Colonic mucosa (tissue), 4 donors: Measurements from ENCODE around the gene CFAP69. TPM values are rescaled to one million over a fixed set of nuclear protein-coding genes. Genes with fewer than 3 reads are reported as not detected.
"Not testable (repeated sequence)": the region's sequence is repeated elsewhere in the genome, so short reads cannot be mapped to it uniquely, and the experiment has no call there.

Experiments
- DNase-seq: peaks from one replicate; pipeline ENCODE4 v3.0.0-alpha.2; 2020
- H3K27ac ChIP-seq: fragments of 200-600 bp; one replicate; pipeline ENCODE4 v1.8.0; 2021
- H3K27me3 ChIP-seq: fragments of 200-600 bp; one replicate; pipeline ENCODE4 v1.8.0; 2021
- H3K36me3 ChIP-seq: fragments of 200-600 bp; one replicate; pipeline ENCODE4 v1.8.0; 2021
- H3K4me1 ChIP-seq: fragments of 200-600 bp; one replicate; pipeline ENCODE4 v1.8.0; 2021; ENCODE audit warnings: mild to moderate bottlenecking
- H3K4me3 ChIP-seq: fragments of 200-600 bp; one replicate; pipeline ENCODE4 v1.8.0; 2021
- H3K9ac ChIP-seq, 2 donors: one replicate each; pipeline ENCODE4 v1.7.0; 2013; ENCODE audit warnings: control low read depth in 2 of 2, low read depth in 2 of 2, low read length in 2 of 2
- H3K9me3 ChIP-seq: fragments of 200-600 bp; one replicate; pipeline ENCODE4 v1.8.0; 2021
- intact Hi-C: fragments of 100-400 bp; cut with DNase I; formaldehyde crosslinking; loops from one replicate; pipeline ENCODE4 v1.14.1; 2022
- total RNA-seq, 2 donors: library from RNA; stranded (reverse); fragmentation: NEBNext Ultra II Directional in 1 of 2; extraction: Animal tissue kit (Norgen Biotek cat#: 25700) in 1 of 2; gene quantifications; one replicate each; pipeline ENCODE4 v1.2.1, GENCODE V29; 2021
- TF ChIP-seq, protein P1 (sequence below): fragments of 200-600 bp; IDR thresholded peaks from one replicate; pipeline ENCODE4 v1.8.0; 2022; ENCODE audit warnings: antibody characterized with exemption, mild to moderate bottlenecking
- donor health status: healthy.
- donor health status: DM: no; HTN: no; CAD: no.
- donor health status: DM: no; HTN: no; CAD: no.

The CFAP69 gene
- total RNA-seq, 2 donors from 2014 or later: 3.6 to 4.2 TPM

DNA sequence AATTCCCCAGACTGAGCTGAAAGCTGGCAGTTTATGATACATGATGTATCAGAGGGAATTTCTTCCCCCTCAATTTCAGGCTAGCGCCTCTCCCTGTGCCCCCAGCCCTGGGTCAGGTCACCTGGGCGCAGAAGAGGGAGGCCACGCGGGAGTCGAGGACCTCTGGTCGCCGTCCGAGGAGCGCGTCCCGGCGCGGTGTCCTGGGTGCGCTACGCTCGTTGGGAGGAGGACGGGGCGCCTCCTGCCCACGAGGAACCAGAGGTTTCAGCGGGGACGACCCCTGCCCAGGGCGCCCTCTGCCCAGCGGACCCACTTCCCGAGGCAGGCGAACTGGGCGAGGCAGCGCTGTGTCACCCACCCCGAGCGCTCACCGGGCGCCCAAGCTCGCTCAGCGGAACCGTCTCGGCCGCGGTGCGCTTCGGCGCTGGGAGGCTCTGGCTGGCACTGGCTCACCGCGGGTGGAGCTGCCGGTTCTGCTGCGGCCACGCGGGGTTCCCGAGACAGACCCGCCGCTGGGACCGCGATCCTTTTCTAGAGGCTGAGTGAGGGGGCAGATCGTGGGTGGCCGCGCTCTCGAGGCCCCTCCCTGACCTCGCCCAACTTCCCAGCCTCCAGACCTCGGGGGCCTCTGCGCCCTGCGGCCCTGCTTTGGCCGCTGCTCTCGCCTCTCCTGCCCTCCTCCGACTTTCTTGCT is 76.0 kb downstream of the CFAP69 start, which contains the start of gene FAM237B:
TSS of gene FAM237B (minus strand) at position 504 of the 694 bp plus-strand sequence. CDS start 1,556 bp downstream, outside the sequence.
- TF ChIP-seq, protein P1, sequence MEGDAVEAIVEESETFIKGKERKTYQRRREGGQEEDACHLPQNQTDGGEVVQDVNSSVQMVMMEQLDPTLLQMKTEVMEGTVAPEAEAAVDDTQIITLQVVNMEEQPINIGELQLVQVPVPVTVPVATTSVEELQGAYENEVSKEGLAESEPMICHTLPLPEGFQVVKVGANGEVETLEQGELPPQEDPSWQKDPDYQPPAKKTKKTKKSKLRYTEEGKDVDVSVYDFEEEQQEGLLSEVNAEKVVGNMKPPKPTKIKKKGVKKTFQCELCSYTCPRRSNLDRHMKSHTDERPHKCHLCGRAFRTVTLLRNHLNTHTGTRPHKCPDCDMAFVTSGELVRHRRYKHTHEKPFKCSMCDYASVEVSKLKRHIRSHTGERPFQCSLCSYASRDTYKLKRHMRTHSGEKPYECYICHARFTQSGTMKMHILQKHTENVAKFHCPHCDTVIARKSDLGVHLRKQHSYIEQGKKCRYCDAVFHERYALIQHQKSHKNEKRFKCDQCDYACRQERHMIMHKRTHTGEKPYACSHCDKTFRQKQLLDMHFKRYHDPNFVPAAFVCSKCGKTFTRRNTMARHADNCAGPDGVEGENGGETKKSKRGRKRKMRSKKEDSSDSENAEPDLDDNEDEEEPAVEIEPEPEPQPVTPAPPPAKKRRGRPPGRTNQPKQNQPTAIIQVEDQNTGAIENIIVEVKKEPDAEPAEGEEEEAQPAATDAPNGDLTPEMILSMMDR: no peak
- Histone ChIP-seq H3K36me3 (no peaks in the 10 kb centered on the region), H3K9me3 (no peaks in the 10 kb centered on the region), H3K27ac (no peak within 1 kb of the TSS), H3K4me1 (peaks cover 5% of the 10 kb centered on the region), H3K4me3 (peak within 1 kb of the TSS; percentile 16), H3K9ac (no peak within 1 kb of the TSS), H3K27me3 (peaks cover 22% of the 10 kb centered on the region)
- no peak for DNase-seq
- intact Hi-C loops: no loop called here

DNA sequence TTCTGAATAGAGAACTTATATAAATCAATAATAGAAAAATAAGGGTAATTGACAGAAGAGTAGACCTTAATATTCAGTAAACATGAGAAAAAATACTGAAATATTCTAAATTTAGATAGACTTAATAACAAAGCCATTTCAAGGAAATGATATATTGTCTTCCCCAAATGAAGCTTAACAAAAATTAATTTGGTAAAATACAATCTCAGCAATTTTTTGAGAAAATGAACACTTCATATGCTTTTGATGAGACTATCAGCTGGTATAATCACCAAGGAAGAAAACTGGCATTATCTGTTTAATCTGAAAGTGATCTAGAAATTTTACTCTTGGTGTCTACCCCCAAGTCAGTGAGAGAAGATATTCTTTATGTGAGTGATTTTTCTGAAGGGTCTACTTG is 77.9 kb downstream of the CFAP69 start:
- Histone ChIP-seq H3K9me3 (no peaks in the 10 kb centered on the region), H3K4me3 (no peak overlapping the region), H3K9ac (no peak overlapping the region), H3K4me1 (peaks cover 5% of the 10 kb centered on the region), H3K27ac (no peak overlapping the region), H3K36me3 (no peaks in the 10 kb centered on the region), H3K27me3 (peaks cover 22% of the 10 kb centered on the region)
- intact Hi-C loops: no loop called here
- no peak for DNase-seq
- TF ChIP-seq, protein P1: no peak

DNA sequence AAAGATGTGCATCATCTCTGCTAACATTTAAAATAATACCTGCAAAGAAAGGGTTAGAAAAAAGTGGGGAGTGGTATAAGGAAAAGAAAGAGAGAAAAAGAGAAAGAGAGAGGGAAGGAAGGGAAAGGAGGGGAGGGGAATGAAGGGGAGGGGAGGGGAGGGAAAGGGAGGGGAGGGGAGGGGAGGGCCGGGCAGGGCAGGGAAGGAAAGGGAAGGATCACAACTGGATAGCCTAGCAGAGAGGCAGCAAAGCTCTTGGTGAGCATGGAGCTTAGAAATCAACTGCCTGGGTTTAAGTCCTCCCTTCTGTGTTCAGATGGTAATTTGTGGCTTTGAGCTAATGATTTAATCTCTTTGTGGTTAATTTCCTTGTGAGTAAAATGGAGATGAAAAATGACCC is 81.5 kb downstream of the CFAP69 start:
- Histone ChIP-seq H3K27me3 (peaks cover 7% of the 10 kb centered on the region), H3K9me3 (no peaks in the 10 kb centered on the region), H3K4me1 (no peaks in the 10 kb centered on the region), H3K9ac (no peak overlapping the region), H3K4me3 (no peak overlapping the region), H3K36me3 (no peaks in the 10 kb centered on the region), H3K27ac (no peak overlapping the region)
- no peak for DNase-seq
- TF ChIP-seq, protein P1: no peak
- intact Hi-C loops: no loop called here

DNA sequence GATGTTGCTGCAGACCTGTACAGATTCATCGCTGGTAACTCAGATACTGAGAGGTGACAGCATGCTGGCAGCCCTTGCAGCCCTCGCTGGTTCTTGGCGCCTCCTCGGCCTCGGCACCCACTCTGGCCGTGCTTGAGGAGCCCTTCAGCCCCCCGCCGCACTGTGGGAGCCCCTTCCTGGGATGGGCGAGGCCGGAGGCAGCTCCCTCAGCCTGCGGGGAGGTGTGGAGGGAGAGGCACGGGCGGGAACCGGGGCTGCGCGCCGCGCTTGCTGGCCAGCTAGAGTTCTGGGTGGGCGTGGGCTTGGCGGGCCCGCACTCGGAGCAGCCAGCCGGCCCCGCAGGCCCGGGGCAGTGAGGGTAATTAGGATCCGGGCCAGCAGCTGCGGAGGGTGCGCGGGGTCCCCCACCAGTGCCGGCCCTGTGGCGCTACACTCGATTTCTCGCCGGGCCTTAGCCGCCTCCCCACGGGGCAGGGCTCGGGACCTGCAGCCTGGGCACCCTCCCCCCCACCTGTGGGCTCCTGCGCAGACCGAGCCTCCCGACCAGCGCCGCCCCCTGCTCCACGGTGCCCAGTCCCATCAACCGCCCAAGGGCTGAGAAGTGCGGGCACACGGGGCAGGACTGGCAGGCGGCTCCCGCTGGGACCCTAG is 89.3 kb downstream of the CFAP69 start:
- Histone ChIP-seq H3K36me3 (no peaks in the 10 kb centered on the region), H3K4me3 (no peak overlapping the region), H3K9ac (no peak overlapping the region), H3K27ac (no peak overlapping the region), H3K4me1 (no peaks in the 10 kb centered on the region), H3K9me3 (no peaks in the 10 kb centered on the region), H3K27me3 (no peaks in the 10 kb centered on the region)
- TF ChIP-seq, protein P1: no peak
- intact Hi-C loops: no loop called here
- no peak for DNase-seq

DNA sequence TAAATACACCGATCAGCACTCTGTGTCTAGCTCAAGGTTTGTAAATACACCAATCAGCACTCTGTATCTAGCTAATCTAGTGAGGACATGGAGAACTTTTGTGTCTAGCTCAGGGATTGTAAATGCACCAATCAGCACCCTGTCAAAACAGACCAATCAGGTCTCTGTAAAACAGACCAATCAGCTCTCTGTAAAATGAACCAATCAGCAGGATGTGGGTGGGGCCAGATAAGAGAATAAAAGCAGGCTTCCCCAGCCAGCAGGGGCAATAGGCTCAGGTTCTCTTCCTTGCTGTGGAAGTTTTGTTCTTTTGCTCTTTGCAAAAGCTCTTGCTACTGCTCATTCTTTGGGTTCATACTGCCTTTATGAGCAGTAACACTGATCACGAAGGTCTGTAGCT is 90.0 kb downstream of the CFAP69 start:
- H3K9ac ChIP-seq, H3K4me1 ChIP-seq, H3K36me3 ChIP-seq, H3K27me3 ChIP-seq, H3K27ac ChIP-seq, H3K9me3 ChIP-seq, DNase-seq, intact Hi-C loops, H3K4me3 ChIP-seq: not testable (repeated sequence)

DNA sequence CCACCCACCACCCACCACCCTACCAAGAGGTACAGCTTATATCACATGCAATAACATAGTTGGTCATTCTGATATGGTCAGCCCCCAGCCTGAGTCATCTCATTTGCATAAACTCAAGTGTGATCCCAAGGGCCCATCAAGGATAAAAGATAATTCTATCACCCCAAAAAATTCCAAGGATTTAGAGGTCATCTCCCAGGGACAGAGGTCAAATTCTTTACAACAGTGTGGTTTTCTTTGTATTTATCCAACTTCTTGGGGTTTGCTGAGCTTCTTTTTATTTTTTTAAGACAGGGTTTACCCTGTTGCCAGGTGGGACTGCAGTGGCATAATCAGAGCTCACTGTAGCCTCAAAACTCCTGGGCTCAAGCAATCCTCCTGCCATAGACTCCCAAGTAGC is 92.1 kb downstream of the CFAP69 start:
- Histone ChIP-seq H3K9me3 (no peaks in the 10 kb centered on the region), H3K36me3 (no peaks in the 10 kb centered on the region), H3K4me3 (no peak overlapping the region), H3K4me1 (no peaks in the 10 kb centered on the region), H3K27me3 (no peaks in the 10 kb centered on the region), H3K9ac (no peak overlapping the region), H3K27ac (no peak overlapping the region)
- intact Hi-C loops: no loop called here
- no peak for DNase-seq
- TF ChIP-seq, protein P1: no peak
